Neural crest cell (in vitro differentiated cells): ENCODE measurements around the gene ATP2C1. TPM values are rescaled to one million over a fixed set of nuclear protein-coding genes. Genes with fewer than 3 reads are reported as not detected.

Source experiments
- DNase-seq: peaks from one replicate; pipeline ENCODE4 v3.0.0; 2021; ENCODE audit warnings: low read depth, mixed read lengths, low spot score
- H3K27ac Mint-ChIP-seq: one replicate; pipeline ENCODE4 v1.8.0; 2021; ENCODE audit warnings: mild to moderate bottlenecking, mixed read lengths; ENCODE audit not compliant: unreplicated experiment
- H3K27me3 Mint-ChIP-seq: 2 replicates; pipeline ENCODE4 v1.8.0; 2021; ENCODE audit warnings: low read depth, mild to moderate bottlenecking, mixed read lengths
- H3K36me3 Mint-ChIP-seq: 2 replicates; pipeline ENCODE4 v1.8.0; 2021; ENCODE audit warnings: low read depth, mild to moderate bottlenecking, mixed read lengths
- H3K4me1 Mint-ChIP-seq: 2 replicates; pipeline ENCODE4 v1.8.0; 2021; ENCODE audit warnings: mixed read lengths
- H3K4me3 Mint-ChIP-seq: one replicate; pipeline ENCODE4 v1.8.0; 2021; ENCODE audit warnings: mild to moderate bottlenecking, mixed read lengths
- H3K9me3 Mint-ChIP-seq: 2 replicates; pipeline ENCODE4 v1.8.0; 2021; ENCODE audit warnings: mixed read lengths
- total RNA-seq: library from RNA; stranded (reverse); gene quantifications from 2 replicates; pipeline ENCODE4 v1.2.1, GENCODE V29; 2021
- TF ChIP-seq, protein P1 (sequence below): fragments of 200-600 bp; sonication (generic); conservative IDR thresholded peaks from 2 replicates; pipeline ENCODE4 v1.5.0; 2021; ENCODE audit warnings: antibody characterized with exemption, mild to moderate bottlenecking

ATP2C1 gene
- total RNA-seq, 1 donor from 2014 or later: 73.8 TPM

DNA sequence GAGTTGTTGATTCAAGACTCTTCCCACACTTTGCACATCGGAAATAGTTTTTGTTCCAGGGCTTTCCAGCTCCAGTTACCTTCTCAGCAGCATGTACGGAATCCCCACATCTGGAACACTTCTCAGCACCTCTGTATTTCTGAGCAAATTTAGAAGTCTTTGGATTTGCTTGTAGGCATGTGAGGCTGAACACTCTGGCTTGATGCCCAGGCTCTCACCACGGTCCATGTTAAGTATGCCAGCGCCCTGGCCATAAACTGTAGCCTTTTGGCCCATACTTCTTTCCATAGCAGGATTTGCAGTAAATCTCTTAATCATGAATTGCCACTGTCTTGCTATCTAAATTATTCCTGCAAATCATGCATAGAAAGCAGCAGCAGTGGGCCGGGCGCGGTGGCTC, 24.4 kb downstream of the ATP2C1 start:
- Mint-ChIP-seq H3K4me3 (no peak overlapping the region), H3K9me3 (peaks cover 8% of the 10 kb centered on the region), H3K36me3 (peaks cover 31% of the 10 kb centered on the region), H3K27me3 (no peaks in the 10 kb centered on the region), H3K4me1 (peaks cover 5% of the 10 kb centered on the region), H3K27ac (no peak overlapping the region)
- DNase-seq: no peak
- TF ChIP-seq, protein P1, sequence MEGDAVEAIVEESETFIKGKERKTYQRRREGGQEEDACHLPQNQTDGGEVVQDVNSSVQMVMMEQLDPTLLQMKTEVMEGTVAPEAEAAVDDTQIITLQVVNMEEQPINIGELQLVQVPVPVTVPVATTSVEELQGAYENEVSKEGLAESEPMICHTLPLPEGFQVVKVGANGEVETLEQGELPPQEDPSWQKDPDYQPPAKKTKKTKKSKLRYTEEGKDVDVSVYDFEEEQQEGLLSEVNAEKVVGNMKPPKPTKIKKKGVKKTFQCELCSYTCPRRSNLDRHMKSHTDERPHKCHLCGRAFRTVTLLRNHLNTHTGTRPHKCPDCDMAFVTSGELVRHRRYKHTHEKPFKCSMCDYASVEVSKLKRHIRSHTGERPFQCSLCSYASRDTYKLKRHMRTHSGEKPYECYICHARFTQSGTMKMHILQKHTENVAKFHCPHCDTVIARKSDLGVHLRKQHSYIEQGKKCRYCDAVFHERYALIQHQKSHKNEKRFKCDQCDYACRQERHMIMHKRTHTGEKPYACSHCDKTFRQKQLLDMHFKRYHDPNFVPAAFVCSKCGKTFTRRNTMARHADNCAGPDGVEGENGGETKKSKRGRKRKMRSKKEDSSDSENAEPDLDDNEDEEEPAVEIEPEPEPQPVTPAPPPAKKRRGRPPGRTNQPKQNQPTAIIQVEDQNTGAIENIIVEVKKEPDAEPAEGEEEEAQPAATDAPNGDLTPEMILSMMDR: no peak

DNA sequence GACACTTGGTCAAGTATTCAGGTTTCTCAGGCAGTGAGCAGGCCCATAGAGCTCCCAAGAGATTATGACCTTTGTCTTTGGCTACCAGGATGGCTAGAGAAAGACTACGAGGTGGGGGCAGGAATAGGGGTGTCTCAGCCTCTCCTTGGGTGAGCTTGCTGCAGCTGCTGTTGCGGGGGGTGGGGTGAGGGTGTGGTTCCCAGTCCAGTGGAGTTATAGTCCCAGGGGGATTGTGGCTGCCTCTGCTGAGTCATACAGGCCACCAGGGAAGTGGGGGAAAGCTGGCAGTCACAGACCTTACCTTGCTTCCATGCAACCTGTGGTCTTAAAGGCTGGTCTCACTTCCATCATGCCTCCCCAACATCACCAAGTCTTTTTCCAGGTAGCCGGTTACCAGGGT, 31.7 kb downstream of the ATP2C1 start:
- peak overlapping the region; percentile 57 for H3K27ac Mint-ChIP-seq
- TF ChIP-seq, protein P1: no peak
- H3K4me3 Mint-ChIP-seq: no peak overlapping the region

DNA sequence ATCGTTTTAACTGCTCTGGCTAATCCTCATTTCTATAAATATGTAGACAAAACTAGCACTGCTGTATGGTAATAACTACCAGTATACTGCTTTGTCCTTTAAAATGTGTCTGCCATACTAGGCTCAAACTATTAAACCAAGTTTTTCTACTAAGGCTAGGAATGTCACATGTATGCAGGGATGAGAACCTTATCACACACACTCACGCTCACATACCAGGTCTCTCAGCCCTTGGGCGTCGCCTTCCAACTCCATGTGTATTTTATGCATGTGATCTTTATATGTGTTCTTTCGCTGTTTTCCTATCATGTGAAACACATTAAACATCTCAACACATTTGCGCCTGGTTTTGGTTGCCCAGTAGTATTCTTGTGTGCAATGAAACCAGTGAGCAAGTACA, 32.6 kb downstream of the ATP2C1 start:
- Mint-ChIP-seq H3K4me1 (peaks cover 6% of the 10 kb centered on the region), H3K27me3 (no peaks in the 10 kb centered on the region), H3K9me3 (peaks cover 10% of the 10 kb centered on the region), H3K36me3 (peaks cover 31% of the 10 kb centered on the region), H3K4me3 (no peak overlapping the region), H3K27ac (no peak overlapping the region)
- DNase-seq: no peak
- TF ChIP-seq, protein P1: no peak

More for the DNA sequence above, 31.7 kb downstream of the ATP2C1 start:
- H3K9me3 Mint-ChIP-seq: peaks cover 10% of the 10 kb centered on the region
- H3K4me1 Mint-ChIP-seq: peaks cover 6% of the 10 kb centered on the region
- no peaks in the 10 kb centered on the region for H3K27me3 Mint-ChIP-seq
- H3K36me3 Mint-ChIP-seq: peaks cover 31% of the 10 kb centered on the region
- DNase-seq: no peak

DNA sequence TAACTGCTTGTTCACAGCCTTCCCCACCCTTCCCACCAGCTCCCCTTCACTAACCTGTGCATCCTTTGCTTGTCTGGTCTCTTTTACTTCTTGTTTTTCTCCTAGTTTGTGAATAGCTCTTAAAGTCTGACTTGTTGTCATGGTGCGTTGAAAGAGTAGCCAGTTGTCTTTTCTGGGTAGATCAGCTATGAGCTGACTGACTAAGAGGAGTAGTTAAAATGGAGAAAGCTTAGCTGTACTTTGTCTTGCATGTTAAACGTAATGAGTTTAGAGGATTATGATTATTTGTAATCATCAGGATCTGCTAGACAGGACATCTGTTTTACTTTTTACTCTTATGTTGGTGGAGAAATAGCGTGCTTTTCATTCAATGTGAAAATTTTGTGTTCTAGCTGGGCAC, 35.9 kb downstream of the ATP2C1 start:
- Mint-ChIP-seq H3K27ac (no peak overlapping the region), H3K36me3 (peaks cover 15% of the 10 kb centered on the region), H3K4me3 (no peak overlapping the region), H3K27me3 (no peaks in the 10 kb centered on the region), H3K9me3 (peaks cover 2% of the 10 kb centered on the region), H3K4me1 (peaks cover 11% of the 10 kb centered on the region)
- DNase-seq: no peak
- TF ChIP-seq, protein P1: no peak

DNA sequence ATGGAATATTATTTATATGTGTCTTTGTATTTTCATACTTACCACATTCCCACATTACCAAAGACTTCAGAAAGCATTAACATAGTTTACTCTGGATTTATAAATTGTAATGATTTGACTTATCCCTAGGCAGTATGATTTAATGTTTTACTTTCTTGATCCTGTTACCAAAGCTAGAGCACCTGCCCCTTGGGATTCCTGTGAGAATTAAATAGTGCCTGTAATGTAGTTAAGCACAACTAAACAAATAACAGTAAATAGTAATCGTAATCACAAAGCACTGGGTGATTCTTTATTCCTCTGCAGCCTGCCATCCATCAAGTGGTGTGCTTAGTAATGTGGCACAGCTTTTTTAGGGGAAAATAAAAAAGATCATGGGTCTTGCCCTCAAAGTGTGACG, 39.1 kb downstream of the ATP2C1 start:
- H3K4me1 Mint-ChIP-seq: peaks cover 11% of the 10 kb centered on the region
- H3K27ac Mint-ChIP-seq: no peak overlapping the region
- no peaks in the 10 kb centered on the region for H3K27me3 Mint-ChIP-seq
- H3K4me3 Mint-ChIP-seq: no peak overlapping the region
- H3K9me3 Mint-ChIP-seq: no peaks in the 10 kb centered on the region
- DNase-seq: no peak
- TF ChIP-seq, protein P1: no peak
- H3K36me3 Mint-ChIP-seq: peaks cover 9% of the 10 kb centered on the region
